Prostate gland (tissue), 2 donors: ENCODE data around the gene MAGI2. TPM values are rescaled to one million over a fixed set of nuclear protein-coding genes. Genes with fewer than 3 reads are reported as not detected.

ENCODE experiments used
- DNase-seq: peaks from one replicate; pipeline ENCODE4 v3.0.0-alpha.2; 2019; ENCODE audit warnings: low spot score
- H3K27ac ChIP-seq, 2 donors: fragments of 200-600 bp; sonication (generic); 2 replicates each; pipeline ENCODE4 v1.5.1; 2017 to 2019
- H3K27me3 ChIP-seq: fragments of 200-600 bp; sonication (generic); replicated peaks from 2 replicates; pipeline ENCODE4 v1.5.1; 2019; ENCODE audit not compliant: insufficient read depth
- H3K36me3 ChIP-seq, 2 donors: fragments of 200-600 bp; sonication (generic); 1 replicate in 1 of 2; 2 replicates in 1 of 2; pipeline versions ENCODE4 v1.5.1 to v1.8.1; 2017 to 2019
- H3K4me1 ChIP-seq: fragments of 200-600 bp; sonication (generic); replicated peaks from 2 replicates; pipeline ENCODE4 v1.5.1; 2019
- H3K4me3 ChIP-seq, 2 donors: fragments of 200-600 bp; sonication (generic); 2 replicates each; pipeline ENCODE4 v1.5.1; 2017 to 2019
- H3K9me3 ChIP-seq: fragments of 200-600 bp; sonication (generic); 2 replicates; pipeline ENCODE4 v1.5.1; 2017
- POLR2A ChIP-seq: fragments of 450-650 bp; IDR thresholded peaks from one replicate; pipeline ENCODE4 v1.6.1; 2016; ENCODE audit warnings: antibody characterized with exemption, mild to moderate bottlenecking
- POLR2AphosphoS5 ChIP-seq: sonication (generic); formaldehyde crosslinking; IDR thresholded peaks from one replicate; pipeline ENCODE4 v1.6.1; 2017; ENCODE audit warnings: antibody characterized with exemption
- WGBS: methylation state at CpG from one replicate; pipeline ENCODE4 v1.1.5; 2018; 5-methylcytosine and 5-hydroxymethylcytosine counted together
- intact Hi-C: fragments of 100-400 bp; cut with DNase I; formaldehyde crosslinking; loops from one replicate; pipeline ENCODE4 v1.14.2; 2022
- total RNA-seq, 2 donors: library from RNA; depleted of rRNA; stranded (reverse); fragments of >200 nt; gene quantifications; one replicate each; pipeline ENCODE4 v1.1.0, GENCODE V29; 2016
- TF ChIP-seq, protein P1 (sequence below), 4 experiments: fragments of 200-600 bp in 2 of 4; fragments of 450-650 bp in 2 of 4; sonication (generic) in 2 of 4; IDR thresholded peaks; 1 replicate in 3 of 4; 2 replicates in 1 of 4; pipeline ENCODE4 v1.5.1; 2016 to 2019; ENCODE audit warnings: antibody characterized with exemption in 4 of 4, mild to moderate bottlenecking in 2 of 4, moderate library complexity in 2 of 4

The MAGI2 gene
- total RNA-seq, 2 donors from 2014 or later, result 27.1 to 31.3 TPM

DNA sequence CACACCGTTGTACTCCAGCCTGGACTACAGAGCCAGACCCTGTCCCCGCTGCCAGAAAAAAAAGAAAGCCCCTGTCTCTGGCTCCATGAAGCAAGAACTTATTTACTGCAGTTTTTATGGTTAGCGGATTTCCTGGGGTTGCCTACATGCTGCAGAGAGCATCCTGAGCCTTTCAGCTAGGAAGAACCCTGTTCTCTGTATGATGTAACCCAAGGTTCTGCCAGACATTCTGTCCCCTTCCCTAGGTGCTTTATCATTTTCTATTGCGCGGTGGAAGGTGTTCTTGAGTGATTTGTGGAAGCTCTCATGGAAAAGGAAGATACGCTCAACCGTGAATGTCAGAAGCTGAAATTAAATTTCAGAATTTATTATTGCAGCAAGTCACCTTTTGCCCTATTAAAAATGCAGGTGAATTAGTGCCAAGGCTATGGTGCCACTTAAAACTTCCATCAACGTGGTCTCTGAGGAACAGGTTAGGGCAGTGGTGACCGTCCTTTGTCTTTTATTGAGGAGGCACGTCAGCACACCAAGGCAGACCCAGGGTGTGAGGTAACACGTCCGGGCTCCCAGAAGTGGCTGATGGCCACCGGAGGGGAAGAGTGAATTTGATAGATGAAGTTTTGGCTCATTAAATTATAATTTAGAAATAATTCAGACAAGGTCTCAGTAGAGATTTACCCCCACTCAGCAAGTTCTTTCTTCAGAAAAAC, 1381.8 kb downstream of the MAGI2 start:
- intact Hi-C loops, result no loop called here
- Histone ChIP-seq H3K27ac (no peak overlapping the region), H3K27me3 (no peaks in the 10 kb centered on the region), H3K36me3 (no peaks in the 10 kb centered on the region), H3K9me3 (no peaks in the 10 kb centered on the region), H3K4me3 (no peak overlapping the region), H3K4me1 (no peaks in the 10 kb centered on the region)
- DNase-seq, result no peak
- TF ChIP-seq POLR2AphosphoS5, result no peak
- TF ChIP-seq POLR2A, result no peak
- TF ChIP-seq, protein P1, sequence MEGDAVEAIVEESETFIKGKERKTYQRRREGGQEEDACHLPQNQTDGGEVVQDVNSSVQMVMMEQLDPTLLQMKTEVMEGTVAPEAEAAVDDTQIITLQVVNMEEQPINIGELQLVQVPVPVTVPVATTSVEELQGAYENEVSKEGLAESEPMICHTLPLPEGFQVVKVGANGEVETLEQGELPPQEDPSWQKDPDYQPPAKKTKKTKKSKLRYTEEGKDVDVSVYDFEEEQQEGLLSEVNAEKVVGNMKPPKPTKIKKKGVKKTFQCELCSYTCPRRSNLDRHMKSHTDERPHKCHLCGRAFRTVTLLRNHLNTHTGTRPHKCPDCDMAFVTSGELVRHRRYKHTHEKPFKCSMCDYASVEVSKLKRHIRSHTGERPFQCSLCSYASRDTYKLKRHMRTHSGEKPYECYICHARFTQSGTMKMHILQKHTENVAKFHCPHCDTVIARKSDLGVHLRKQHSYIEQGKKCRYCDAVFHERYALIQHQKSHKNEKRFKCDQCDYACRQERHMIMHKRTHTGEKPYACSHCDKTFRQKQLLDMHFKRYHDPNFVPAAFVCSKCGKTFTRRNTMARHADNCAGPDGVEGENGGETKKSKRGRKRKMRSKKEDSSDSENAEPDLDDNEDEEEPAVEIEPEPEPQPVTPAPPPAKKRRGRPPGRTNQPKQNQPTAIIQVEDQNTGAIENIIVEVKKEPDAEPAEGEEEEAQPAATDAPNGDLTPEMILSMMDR (IDR thresholded peaks at IDR 0.05), result no peak
- WGBS, result 75% methylated on average over 13 of the region's 13 CpGs

DNA sequence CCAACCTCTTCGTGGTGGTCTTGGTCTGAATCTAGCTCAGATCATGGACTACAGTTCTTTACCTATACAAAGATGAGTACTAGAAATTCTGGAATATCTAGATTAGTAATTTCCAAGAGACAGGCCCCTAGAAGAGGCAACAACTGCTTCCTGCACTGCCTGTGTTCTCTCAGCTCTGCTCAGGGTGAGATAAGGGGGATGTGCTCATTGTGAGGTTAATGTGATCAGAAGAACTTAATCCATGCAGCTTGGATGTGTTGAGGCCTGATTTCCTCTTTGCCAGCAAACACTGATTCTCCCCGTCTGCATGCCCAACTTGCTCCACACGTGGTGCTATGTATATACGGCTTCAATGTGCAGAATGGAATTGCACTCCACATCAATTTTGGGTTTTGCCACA, 1386.9 kb downstream of the MAGI2 start:
- Histone ChIP-seq H3K4me3 (no peak overlapping the region), H3K27me3 (no peaks in the 10 kb centered on the region), H3K27ac (no peak overlapping the region), H3K9me3 (no peaks in the 10 kb centered on the region), H3K36me3 (no peaks in the 10 kb centered on the region), H3K4me1 (no peaks in the 10 kb centered on the region)
- DNase-seq, result no peak
- 80% methylated on average over 4 of the region's 4 CpGs for WGBS
- intact Hi-C loops, result no loop called here
- TF ChIP-seq POLR2A (no peak), POLR2AphosphoS5 (no peak)
- TF ChIP-seq, protein P1 (IDR thresholded peaks at IDR 0.05), result no peak

DNA sequence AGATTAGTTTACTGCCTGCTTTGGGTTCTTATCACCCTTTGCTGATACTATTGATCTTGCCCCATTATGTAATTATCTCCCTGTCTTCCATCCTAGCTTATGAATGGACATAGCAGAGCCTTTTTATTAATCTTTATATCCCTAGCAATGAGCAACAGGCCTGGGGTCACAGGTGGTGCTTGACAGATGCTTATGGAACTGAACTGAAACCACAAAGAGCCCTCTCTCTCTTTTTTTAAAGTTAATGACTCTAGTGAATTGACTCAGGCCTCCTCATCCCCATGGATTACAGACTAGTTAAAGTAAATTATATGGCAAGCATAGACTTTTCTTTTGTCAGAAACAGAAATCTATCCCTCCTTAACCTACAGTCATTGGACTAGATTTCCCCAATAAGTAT, 1389.7 kb downstream of the MAGI2 start:
- intact Hi-C loops, result no loop called here
- Histone ChIP-seq H3K27me3 (no peaks in the 10 kb centered on the region), H3K9me3 (no peaks in the 10 kb centered on the region), H3K36me3 (no peaks in the 10 kb centered on the region), H3K4me3 (no peak overlapping the region), H3K4me1 (no peaks in the 10 kb centered on the region), H3K27ac (no peak overlapping the region)
- DNase-seq, result no peak
- TF ChIP-seq POLR2AphosphoS5 (no peak), POLR2A (no peak)
- TF ChIP-seq, protein P1 (IDR thresholded peaks at IDR 0.05), result no peak

DNA sequence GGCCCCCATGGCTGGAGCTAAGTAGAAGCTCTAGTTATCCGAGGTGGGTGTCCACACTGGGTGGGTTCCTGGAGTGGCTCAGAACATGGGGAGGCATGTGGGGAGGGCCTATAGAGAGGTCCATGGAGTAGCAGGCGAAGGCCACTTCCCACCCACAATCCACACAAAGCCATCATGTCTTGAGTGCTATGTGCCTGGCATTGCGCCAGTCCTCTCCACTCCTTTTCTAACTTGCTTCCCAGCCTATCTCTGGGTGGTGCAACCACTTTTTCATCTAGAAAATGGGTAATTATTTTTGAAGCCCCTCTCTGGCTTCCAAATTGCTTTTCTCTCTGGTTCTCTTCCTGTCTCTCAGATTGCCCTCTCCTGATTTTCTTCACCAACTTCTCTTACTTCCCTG, 1391.3 kb downstream of the MAGI2 start:
- Histone ChIP-seq H3K9me3 (no peaks in the 10 kb centered on the region), H3K27me3 (no peaks in the 10 kb centered on the region), H3K36me3 (no peaks in the 10 kb centered on the region), H3K4me1 (no peaks in the 10 kb centered on the region), H3K27ac (no peak overlapping the region), H3K4me3 (no peak overlapping the region)
- WGBS, result 91% methylated on average over 3 of the region's 3 CpGs
- intact Hi-C loops, result no loop called here
- TF ChIP-seq POLR2AphosphoS5 (no peak), POLR2A (no peak)
- TF ChIP-seq, protein P1 (IDR thresholded peaks at IDR 0.05), result no peak
- DNase-seq, result no peak

DNA sequence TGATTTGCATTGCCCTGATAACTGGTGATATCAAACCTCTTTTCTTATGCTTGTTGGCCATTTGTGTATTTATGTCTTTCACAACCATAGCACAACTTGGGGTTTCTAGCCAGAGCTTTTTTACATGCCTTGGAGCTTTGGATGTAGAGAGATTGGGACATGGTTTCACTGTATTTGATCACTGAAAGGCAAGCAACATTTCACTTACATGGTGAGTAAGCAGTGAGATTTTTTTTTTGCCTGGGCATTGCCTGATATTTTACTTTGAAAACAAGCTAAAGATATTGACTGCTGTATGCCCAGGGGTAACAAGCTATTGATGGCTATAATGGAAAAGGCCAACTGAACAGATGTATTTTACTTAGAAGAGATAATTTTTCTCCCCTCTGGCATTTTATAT, 1395.9 kb downstream of the MAGI2 start:
- H3K4me1 ChIP-seq, result no peaks in the 10 kb centered on the region
- no peak for TF ChIP-seq POLR2A
- TF ChIP-seq, protein P1 (IDR thresholded peaks at IDR 0.05), result no peak
- TF ChIP-seq POLR2AphosphoS5, result no peak
- no peaks in the 10 kb centered on the region for H3K27me3 ChIP-seq
- no peak for DNase-seq
- H3K36me3 ChIP-seq, result no peaks in the 10 kb centered on the region
- no peak overlapping the region for H3K4me3 ChIP-seq
- H3K27ac ChIP-seq, result no peak overlapping the region
- intact Hi-C loops, result no loop called here
- H3K9me3 ChIP-seq, result no peaks in the 10 kb centered on the region
